Endothelial cell of umbilical vein (primary cell): ENCODE results near the gene AGAP3. TPM values are rescaled to one million over a fixed set of nuclear protein-coding genes. Genes with fewer than 3 reads are reported as not detected.

Experiments used
- BruUV-seq: library from RNA; stranded (reverse); fragments of 400-500 nt; replicated peaks from 2 replicates; lab custom pipeline; 2021; lab: Mats Ljungman, UMichigan
- CTCF ChIA-PET: fragments of 300-600, 350-600 bp; sonication (Branson Sonifier 250); formaldehyde crosslinking; loops from one replicate; lab custom pipeline; 2021; ENCODE audit warnings: antibody characterized with exemption, inconsistent platforms; lab: Charles Lee
- POLR2A ChIA-PET: fragments of 300-600, 350-600 bp; sonication (Branson Sonifier 250); formaldehyde crosslinking; loops from one replicate; lab custom pipeline; 2021; ENCODE audit warnings: antibody characterized with exemption, inconsistent platforms; lab: Charles Lee
- DNase-seq: peaks from one replicate; pipeline ENCODE4 v3.0.0-alpha.2; 2011; ENCODE audit warnings: low read depth, low spot score
- FAIRE-seq: peaks from 2 replicates; lab custom pipeline; 2011; peaks lifted over from hg19 to GRCh38; lab: Jason Lieb, UNC
- H2AFZ ChIP-seq: 2 replicates; pipeline ENCODE4 v1.6.0; 2012; ENCODE audit warnings: low read depth, low read length, control low read depth, inconsistent platforms
- H3K27ac ChIP-seq: 2 replicates; pipeline ENCODE4 v1.5.1; 2011; ENCODE audit warnings: low read depth, mild to moderate bottlenecking, control low read depth, low read length, moderate library complexity; ENCODE audit not compliant: insufficient read depth
- H3K27me3 ChIP-seq, 2 experiments: 2 replicates each; pipeline versions ENCODE4 v1.6.0 to v1.6.1; 2011; ENCODE audit warnings: low read length in 2 of 2, mixed read lengths in 1 of 2; ENCODE audit not compliant: control insufficient read depth in 2 of 2, insufficient read depth in 2 of 2
- H3K36me3 ChIP-seq, 2 experiments: 2 replicates in 1 of 2; 3 replicates in 1 of 2; pipeline ENCODE4 v1.5.1; 2011; ENCODE audit warnings: low read length in 2 of 2, mild to moderate bottlenecking in 1 of 2, moderate library complexity in 1 of 2; ENCODE audit not compliant: control insufficient read depth in 2 of 2, insufficient read depth in 2 of 2; ENCODE audit errors: extremely low read depth in 1 of 2
- H3K4me1 ChIP-seq: 3 replicates; pipeline ENCODE4 v1.5.1; 2011; ENCODE audit warnings: mild to moderate bottlenecking, low read length; ENCODE audit not compliant: control insufficient read depth, insufficient read depth; ENCODE audit errors: extremely low read depth
- H3K4me2 ChIP-seq: 2 replicates; pipeline ENCODE4 v1.6.1; 2011; ENCODE audit warnings: low read length, control low read depth, mixed read lengths; ENCODE audit not compliant: insufficient read depth
- H3K4me3 ChIP-seq, 3 experiments: fragments of 200-600 bp in 1 of 3; sonication (generic), shearing (Covaris generic) in 1 of 3; replicated peaks in 1 of 3; 2 replicates each; pipeline ENCODE4 v1.5.1; 2011 to 2016; ENCODE audit warnings: control low read depth in 3 of 3, low read length in 3 of 3, mild to moderate bottlenecking in 2 of 3, inconsistent platforms in 1 of 3, low read depth in 1 of 3, moderate library complexity in 1 of 3; ENCODE audit not compliant: insufficient read depth in 1 of 3
- H3K79me2 ChIP-seq: 2 replicates; pipeline ENCODE4 v1.6.0; 2012; ENCODE audit warnings: low read length, inconsistent platforms; ENCODE audit not compliant: control insufficient read depth, insufficient read depth
- H3K9ac ChIP-seq: replicated peaks from 2 replicates; pipeline ENCODE3; 2011; ENCODE audit warnings: low read length, control low read depth; ENCODE audit not compliant: insufficient read depth; ENCODE audit errors: extremely low read depth
- H3K9me1 ChIP-seq: replicated peaks from 3 replicates; pipeline ENCODE4 v1.6.0; 2011; ENCODE audit warnings: mild to moderate bottlenecking, low read length; ENCODE audit not compliant: control insufficient read depth, insufficient read depth; ENCODE audit errors: extremely low read depth
- H3K9me3 ChIP-seq: replicated peaks from 2 replicates; pipeline ENCODE4 v1.5.1; 2012; ENCODE audit warnings: low read length, inconsistent platforms; ENCODE audit not compliant: control insufficient read depth, insufficient read depth
- H4K20me1 ChIP-seq: replicated peaks from 2 replicates; pipeline ENCODE3; 2011; ENCODE audit warnings: mild to moderate bottlenecking, low read length; ENCODE audit not compliant: control insufficient read depth, insufficient read depth; ENCODE audit errors: extremely low read depth
- EZH2 ChIP-seq: IDR thresholded peaks from 2 replicates; pipeline ENCODE4 v1.6.1; 2012; ENCODE audit warnings: borderline replicate concordance, low read depth, mild to moderate bottlenecking, moderate library complexity, low read length, inconsistent platforms; ENCODE audit not compliant: severe bottlenecking
- FOS ChIP-seq: IDR thresholded peaks from 2 replicates; pipeline ENCODE4 v1.6.1; 2011; ENCODE audit warnings: mild to moderate bottlenecking, low read length, moderate library complexity, borderline replicate concordance; ENCODE audit not compliant: insufficient read depth
- GATA2 ChIP-seq: IDR thresholded peaks from 2 replicates; pipeline ENCODE4 v1.7.0; 2011; ENCODE audit warnings: low read depth, mild to moderate bottlenecking, moderate library complexity, mixed read lengths, low read length; ENCODE audit not compliant: insufficient read length, insufficient read depth
- JUN ChIP-seq: IDR thresholded peaks from 2 replicates; pipeline ENCODE4 v1.6.1; 2011; ENCODE audit warnings: borderline replicate concordance, low read depth; ENCODE audit not compliant: insufficient read length, insufficient read depth
- POLR2AphosphoS5 ChIP-seq: IDR thresholded peaks from 2 replicates; pipeline ENCODE4 v1.6.1; 2012; ENCODE audit warnings: low read depth, mild to moderate bottlenecking, control low read depth, low read length, moderate library complexity; ENCODE audit not compliant: insufficient read depth
- dilution Hi-C: fragments of 300-500 bp; cut with MboI; formaldehyde crosslinking; loops from one replicate; pipeline ENCODE4 v1.15.0; 2019; ENCODE audit warnings: low sequenced_read_pairs; ENCODE audit not compliant: extremely low pct_ligation_motif_present
- intact Hi-C: fragments of 100-400 bp; cut with micrococcal nuclease; formaldehyde crosslinking; loops from one replicate; pipeline ENCODE4 v1.10.0; 2022
- polyA plus RNA-seq, 4 experiments: library from polyadenylated mRNA; depleted of rRNA in 3 of 4; stranded (reverse) in 3 of 4; unstranded in 1 of 4; fragments of >200 nt; gene quantifications; 2 replicates each; pipeline versions ENCODE4 v1.2.1 to v1.2.3, GENCODE V29; 2011 to 2012; ENCODE audit warnings: missing spikeins in 1 of 4
- total RNA-seq: library from RNA; stranded (reverse); gene quantifications from 2 replicates; pipeline ENCODE4 v1.2.3, GENCODE V29; 2021
- TF ChIP-seq, protein P1 (sequence below), 2 donors: IDR thresholded peaks; 1 replicate in 1 of 2; 2 replicates in 1 of 2; pipeline ENCODE4 v1.5.1; 2011; ENCODE audit warnings: low read length in 2 of 2, mild to moderate bottlenecking in 2 of 2, moderate library complexity in 2 of 2, control low read depth in 1 of 2, inconsistent platforms in 1 of 2, low read depth in 1 of 2; ENCODE audit not compliant: insufficient read depth in 1 of 2; ENCODE audit errors: extremely low read depth in 1 of 2
- TF ChIP-seq, protein P2 (sequence below): IDR thresholded peaks from 2 replicates; pipeline ENCODE4 v1.6.1; 2011; ENCODE audit not compliant: insufficient read depth, insufficient read length

Gene AGAP3
- total and polyA plus RNA-seq, 2 donors (not counting 3 experiments of a cell fraction or from before 2014, with no cell fraction given) = 171 to 174 TPM

DNA sequence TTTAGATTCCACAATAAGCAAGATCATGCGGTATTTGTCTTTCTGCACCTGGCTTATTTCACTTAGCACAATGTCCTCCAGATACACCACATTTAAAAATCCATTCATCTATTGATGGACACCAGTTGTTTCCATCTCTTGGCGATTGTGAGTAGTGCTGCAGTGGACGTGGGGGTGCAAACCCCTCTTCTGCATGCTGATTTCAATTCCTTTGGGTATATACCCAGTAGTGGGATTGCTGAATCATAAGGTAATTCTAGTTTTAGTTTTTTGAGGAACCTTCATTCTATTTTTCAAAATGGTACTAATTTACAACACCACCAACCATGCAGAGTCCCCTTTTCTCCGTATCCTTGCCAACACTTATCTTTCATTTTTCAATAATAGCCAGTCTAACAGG is 102.8 kb downstream of the AGAP3 start:
- DNase-seq (no peak), FAIRE-seq (no peak)
- H3K9me1 ChIP-seq = no peaks in the 10 kb centered on the region
- H3K79me2 ChIP-seq = no peaks in the 10 kb centered on the region
- dilution Hi-C loops (no loop called here), intact Hi-C loops (no loop called here)
- no peak overlapping the region for H3K4me2 ChIP-seq
- no peak overlapping the region for H3K27ac ChIP-seq
- POLR2A ChIA-PET = no interaction called here
- H3K9me3 ChIP-seq = no peaks in the 10 kb centered on the region
- H3K36me3 ChIP-seq = no peaks in the 10 kb centered on the region
- BruUV-seq = no TSS peak
- no peak overlapping the region for H3K4me3 ChIP-seq
- CTCF ChIA-PET = no interaction called here
- H3K4me1 ChIP-seq = no peaks in the 10 kb centered on the region
- no peak overlapping the region for H2AFZ ChIP-seq
- no peak for TF ChIP-seq GATA2
- TF ChIP-seq POLR2AphosphoS5 = no peak
- TF ChIP-seq FOS = no peak
- TF ChIP-seq, protein P1, sequence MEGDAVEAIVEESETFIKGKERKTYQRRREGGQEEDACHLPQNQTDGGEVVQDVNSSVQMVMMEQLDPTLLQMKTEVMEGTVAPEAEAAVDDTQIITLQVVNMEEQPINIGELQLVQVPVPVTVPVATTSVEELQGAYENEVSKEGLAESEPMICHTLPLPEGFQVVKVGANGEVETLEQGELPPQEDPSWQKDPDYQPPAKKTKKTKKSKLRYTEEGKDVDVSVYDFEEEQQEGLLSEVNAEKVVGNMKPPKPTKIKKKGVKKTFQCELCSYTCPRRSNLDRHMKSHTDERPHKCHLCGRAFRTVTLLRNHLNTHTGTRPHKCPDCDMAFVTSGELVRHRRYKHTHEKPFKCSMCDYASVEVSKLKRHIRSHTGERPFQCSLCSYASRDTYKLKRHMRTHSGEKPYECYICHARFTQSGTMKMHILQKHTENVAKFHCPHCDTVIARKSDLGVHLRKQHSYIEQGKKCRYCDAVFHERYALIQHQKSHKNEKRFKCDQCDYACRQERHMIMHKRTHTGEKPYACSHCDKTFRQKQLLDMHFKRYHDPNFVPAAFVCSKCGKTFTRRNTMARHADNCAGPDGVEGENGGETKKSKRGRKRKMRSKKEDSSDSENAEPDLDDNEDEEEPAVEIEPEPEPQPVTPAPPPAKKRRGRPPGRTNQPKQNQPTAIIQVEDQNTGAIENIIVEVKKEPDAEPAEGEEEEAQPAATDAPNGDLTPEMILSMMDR (IDR thresholded peaks at IDR 0.05; ENCODE audit: extremely low read depth in 1 of 2, insufficient read depth in 1 of 2, low read depth in 1 of 2, low read length in 2 of 2) = no peak
- no peak for TF ChIP-seq EZH2
- TF ChIP-seq, protein P2, sequence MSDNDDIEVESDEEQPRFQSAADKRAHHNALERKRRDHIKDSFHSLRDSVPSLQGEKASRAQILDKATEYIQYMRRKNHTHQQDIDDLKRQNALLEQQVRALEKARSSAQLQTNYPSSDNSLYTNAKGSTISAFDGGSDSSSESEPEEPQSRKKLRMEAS = no peak
- TF ChIP-seq JUN = no peak
- H4K20me1 ChIP-seq = no peaks in the 10 kb centered on the region
- peaks cover 12 to 15% of the 10 kb centered on the region in 2 experiments for H3K27me3 ChIP-seq
- H3K9ac ChIP-seq = no peak overlapping the region
